Endometrial microvascular endothelial cells (primary cell): ENCODE measurements around the gene ZNF519. TPM values are rescaled to one million over a fixed set of nuclear protein-coding genes. Genes with fewer than 3 reads are reported as not detected.

Source experiments
- in situ Hi-C: cut with HindIII; loops from 2 replicates; pipeline ENCODE4 v1.10.0; 2017; ENCODE audit warnings: low sequenced_read_pairs, low pct_unique_long_range_greater_than_20kb; ENCODE audit errors: inconsistent ontology term
- total RNA-seq: library from RNA; depleted of rRNA; stranded (reverse); fragments of >200 nt; gene quantifications from one replicate; pipeline ENCODE4 v1.2.3, GENCODE V29; 2015; ENCODE audit errors: inconsistent ontology term

ZNF519 gene
- total RNA-seq, 1 donor from 2014 or later: 0.56 TPM

- in situ Hi-C loops: no loop called here
Observed at GRCh38 chr18:14104906-14105748, 27.1 kb downstream of the ZNF519 start.

GRCh38 chr18:14104201-14104600 lies 28.0 kb downstream of the ZNF519 start:
- in situ Hi-C loops: no loop called here

- in situ Hi-C loops: no loop called here
Observed at GRCh38 chr18:14100503-14101286, 31.5 kb downstream of the ZNF519 start.

GRCh38 chr18:14098428-14098827 lies 33.8 kb downstream of the ZNF519 start:
- in situ Hi-C loops: no loop called here

- in situ Hi-C loops: no loop called here
Observed at GRCh38 chr18:14097761-14098160, 34.5 kb downstream of the ZNF519 start.

GRCh38 chr18:14093307-14093915 lies 38.8 kb downstream of the ZNF519 start:
- in situ Hi-C loops: no loop called here

GRCh38 chr18:14092625-14093306 lies 39.5 kb downstream of the ZNF519 start:
- in situ Hi-C loops: no loop called here

- in situ Hi-C loops: no loop called here
Observed at GRCh38 chr18:14089781-14090180, 42.5 kb downstream of the ZNF519 start.

GRCh38 chr18:14089191-14089590 lies 43.0 kb downstream of the ZNF519 start:
- in situ Hi-C loops: no loop called here

- in situ Hi-C loops: no loop called here
Observed at GRCh38 chr18:14086458-14087231, 45.6 kb downstream of the ZNF519 start.

- in situ Hi-C loops: no loop called here
Observed at GRCh38 chr18:14085770-14086457, 46.3 kb downstream of the ZNF519 start.

GRCh38 chr18:14075196-14075595 lies 57.0 kb downstream of the ZNF519 start:
- in situ Hi-C loops: no loop called here

GRCh38 chr18:14074187-14074586 lies 58.0 kb downstream of the ZNF519 start:
- in situ Hi-C loops: no loop called here

- in situ Hi-C loops: no loop called here
Observed at GRCh38 chr18:14053661-14054060, 78.6 kb downstream of the ZNF519 start.
